Measurements from ENCODE around the gene FOXK1. TPM values are rescaled to one million over a fixed set of nuclear protein-coding genes. Genes with fewer than 3 reads are reported as not detected.
A peak's percentile ranks its signal among the peaks of the same experiment; 100 is the strongest.

Gene FOXK1
- total and polyA plus RNA-seq, 7 donors: 4.2 to 26.4 (median 16.8) TPM

GRCh38 chr7:4734587-4735345 is 52.7 kb downstream of the FOXK1 start:
- no peaks in the 10 kb centered on the region for H3K27me3 ChIP-seq (ENCODE audit: insufficient read depth in 3 of 3, low read length in 2 of 3)
- TF ChIP-seq CTCF (IDR thresholded peaks at IDR 0.05): no peak
- H3K4me1 ChIP-seq: peaks cover 38% of the 10 kb centered on the region
- no peaks in the 10 kb centered on the region for H3K9me3 ChIP-seq
- ATAC-seq: peak; percentile 89 to 92 (median 90)
- H3K27ac ChIP-seq: peak overlapping the region; percentile 89
- DNase-seq: peak; percentile 68 to 90
- no peaks in the 10 kb centered on the region for H3K36me3 ChIP-seq (ENCODE audit: insufficient read depth in 1 of 2, low read depth in 1 of 2)
- peak overlapping the region; percentile 39 for H3K4me3 ChIP-seq
- intact Hi-C loops (cut with DNase I): no loop called here
- WGBS, 3 donors: 39 to 59% (median 44%) methylated on average over 22 to 23 of the region's 23 CpGs

- no peak for DNase-seq
- no peaks in the 10 kb centered on the region for H3K9me3 ChIP-seq
- H3K27ac ChIP-seq: peak overlapping the region; percentile 89
- 83 to 91% (median 87%) methylated on average over 15 of the region's 15 CpGs for whole genome bisulfite sequencing, 3 donors
- H3K4me3 ChIP-seq: no peak overlapping the region
- ATAC-seq: no peak
- peaks cover 0 to 17% of the 10 kb centered on the region in 2 donors for H3K36me3 ChIP-seq (ENCODE audit: insufficient read depth in 1 of 2, low read depth in 1 of 2)
- H3K27me3 ChIP-seq (ENCODE audit: insufficient read depth in 3 of 3, low read length in 2 of 3): no peaks in the 10 kb centered on the region
- intact Hi-C loops (cut with DNase I): no loop called here
- H3K4me1 ChIP-seq: peaks cover 38% of the 10 kb centered on the region
- no peak for TF ChIP-seq CTCF (IDR thresholded peaks at IDR 0.05)
These were observed 55.2 kb downstream of the FOXK1 start for GRCh38 chr7:4737300-4737699.

GRCh38 chr7:4738711-4739527 is 56.8 kb downstream of the FOXK1 start:
- 20 to 43% (median 21%) methylated on average over 23 of the region's 23 CpGs for WGBS, 3 donors
- H3K4me1 ChIP-seq: peaks cover 44% of the 10 kb centered on the region
- H3K27me3 ChIP-seq (ENCODE audit: insufficient read depth in 3 of 3, low read length in 2 of 3): no peaks in the 10 kb centered on the region
- intact Hi-C loops (cut with DNase I): no loop called here
- H3K4me3 ChIP-seq: peak overlapping the region; percentile 56
- DNase-seq (peak in 1 of 2 donors; percentile 56), ATAC-seq (peak; percentile 29 to 49 (median 36))
- H3K36me3 ChIP-seq (ENCODE audit: insufficient read depth in 1 of 2, low read depth in 1 of 2): peaks cover 0 to 25% of the 10 kb centered on the region in 2 donors
- no peaks in the 10 kb centered on the region for H3K9me3 ChIP-seq
- TF ChIP-seq CTCF (IDR thresholded peaks at IDR 0.05): no peak
- H3K27ac ChIP-seq: peak overlapping the region; percentile 91

GRCh38 chr7:4739528-4739992 is 57.5 kb downstream of the FOXK1 start:
- H3K4me3 ChIP-seq: peak overlapping the region; percentile 56
- WGBS, 3 donors: 13 to 22% (median 15%) methylated on average over 16 of the region's 16 CpGs
- H3K36me3 ChIP-seq (ENCODE audit: insufficient read depth in 1 of 2, low read depth in 1 of 2): peaks cover 0 to 25% of the 10 kb centered on the region in 2 donors
- ATAC-seq: peak; percentile 76 to 85 (median 82)
- intact Hi-C loops (cut with DNase I): no loop called here
- H3K4me1 ChIP-seq: peaks cover 45% of the 10 kb centered on the region
- no peaks in the 10 kb centered on the region for H3K9me3 ChIP-seq
- H3K27me3 ChIP-seq (ENCODE audit: insufficient read depth in 3 of 3, low read length in 2 of 3): no peaks in the 10 kb centered on the region
- peak; percentile 69 to 84 for DNase-seq
- peak; percentile 55 for TF ChIP-seq CTCF (IDR thresholded peaks at IDR 0.05)
- H3K27ac ChIP-seq: peak overlapping the region; percentile 91
